Measurements from ENCODE around the gene FOXD4L1.
"Not testable (repeated sequence)": the region's sequence is repeated elsewhere in the genome, so short reads cannot be mapped to it uniquely, and the experiment has no call there.

The FOXD4L1 gene

GRCh38 chr2:113498365-113498764 lies at the start of gene FOXD4L1:
Gene FOXD4L1 (plus strand): TSS chr2:113498665. CDS start chr2:113499257, 592 bp downstream.
- DNase-seq = not testable (repeated sequence)

GRCh38 chr2:113465770-113466169 lies 32.7 kb upstream of the FOXD4L1 start:
- not testable (repeated sequence) for DNase-seq

- DNase-seq = not testable (repeated sequence)
Observed at GRCh38 chr2:113476688-113477368, 21.6 kb upstream of the FOXD4L1 start.

- not testable (repeated sequence) for DNase-seq
Observed at GRCh38 chr2:113496527-113496926, 1.9 kb upstream of the FOXD4L1 start.

- not testable (repeated sequence) for DNase-seq
Observed at GRCh38 chr2:113499019-113499885, 787 bp downstream of the FOXD4L1 start.

GRCh38 chr2:113499886-113500722 lies 1.6 kb downstream of the FOXD4L1 start:
- not testable (repeated sequence) for DNase-seq

- not testable (repeated sequence) for DNase-seq
Observed at GRCh38 chr2:113500723-113501038, 2.2 kb downstream of the FOXD4L1 start.

GRCh38 chr2:113502216-113503093 lies 4.0 kb downstream of the FOXD4L1 start:
- DNase-seq = not testable (repeated sequence)

GRCh38 chr2:113503094-113504042 lies 4.9 kb downstream of the FOXD4L1 start:
- DNase-seq = not testable (repeated sequence)

GRCh38 chr2:113504081-113504480 lies 5.6 kb downstream of the FOXD4L1 start:
- not testable (repeated sequence) for DNase-seq

- not testable (repeated sequence) for DNase-seq
Observed at GRCh38 chr2:113507394-113508140, 9.1 kb downstream of the FOXD4L1 start.

- DNase-seq = not testable (repeated sequence)
Observed at GRCh38 chr2:113508187-113508586, 9.7 kb downstream of the FOXD4L1 start.

- DNase-seq = not testable (repeated sequence)
Observed at GRCh38 chr2:113510913-113511312, 12.4 kb downstream of the FOXD4L1 start.

GRCh38 chr2:113511859-113512258 lies 13.4 kb downstream of the FOXD4L1 start:
- DNase-seq = not testable (repeated sequence)

- DNase-seq = not testable (repeated sequence)
Observed at GRCh38 chr2:113515457-113515856, 17.0 kb downstream of the FOXD4L1 start.

- DNase-seq = not testable (repeated sequence)
Observed at GRCh38 chr2:113515995-113516394, 17.5 kb downstream of the FOXD4L1 start.

- not testable (repeated sequence) for DNase-seq
Observed at GRCh38 chr2:113517025-113517424, 18.6 kb downstream of the FOXD4L1 start.

- DNase-seq = not testable (repeated sequence)
Observed at GRCh38 chr2:113520837-113521236, 22.4 kb downstream of the FOXD4L1 start.

- not testable (repeated sequence) for DNase-seq
Observed at GRCh38 chr2:113521492-113521891, 23.0 kb downstream of the FOXD4L1 start.

- not testable (repeated sequence) for DNase-seq
Observed at GRCh38 chr2:113524986-113525385, 26.5 kb downstream of the FOXD4L1 start.
